BE2C (cell line): Measurements from ENCODE around the gene ADD3.

Experiments used
- DNase-seq: peaks from one replicate; pipeline ENCODE4 v3.0.0-alpha.2; 2020
- H3K27me3 ChIP-seq: fragments of 250-450 bp; sonication (Bioruptor Pico); 2 replicates; pipeline ENCODE4 v1.5.1; 2020; ENCODE audit warnings: mild to moderate bottlenecking
- H3K36me3 ChIP-seq: fragments of 250-450 bp; sonication (Bioruptor Pico); 2 replicates; pipeline ENCODE4 v1.5.1; 2020; ENCODE audit warnings: mild to moderate bottlenecking
- H3K4me1 ChIP-seq: fragments of 250-450 bp; sonication (Bioruptor Pico); 2 replicates; pipeline ENCODE4 v1.5.1; 2020
- H3K4me3 ChIP-seq: 2 replicates; pipeline ENCODE4 v1.5.1; 2011; ENCODE audit warnings: low read depth, low read length
- H3K9me3 ChIP-seq: fragments of 250-450 bp; sonication (Bioruptor Pico); 2 replicates; pipeline ENCODE4 v1.5.1; 2020
- CTCF ChIP-seq: IDR thresholded peaks from 2 replicates; pipeline ENCODE4 v1.5.1; 2012; ENCODE audit warnings: mild to moderate bottlenecking, low read depth, low read length

Gene ADD3

GRCh38 chr10:110005719-110006118 lies 2.1 kb upstream of the ADD3 start:
- no peaks in the 10 kb centered on the region for H3K36me3 ChIP-seq
- H3K4me3 ChIP-seq: peak overlapping the region; percentile 77
- H3K4me1 ChIP-seq: peaks cover 13% of the 10 kb centered on the region; the same call in 1 of the 2 replicates
- TF ChIP-seq CTCF: no peak
- no peaks in the 10 kb centered on the region for H3K9me3 ChIP-seq
- H3K27me3 ChIP-seq: no peaks in the 10 kb centered on the region
- DNase-seq: peak; percentile 52

GRCh38 chr10:110006358-110007160 lies 1.2 kb upstream of the ADD3 start:
- H3K36me3 ChIP-seq: no peaks in the 10 kb centered on the region
- TF ChIP-seq CTCF: no peak
- DNase-seq: peak; percentile 51
- peak overlapping the region; percentile 77 for H3K4me3 ChIP-seq
- H3K9me3 ChIP-seq: no peaks in the 10 kb centered on the region
- no peaks in the 10 kb centered on the region for H3K27me3 ChIP-seq
- H3K4me1 ChIP-seq: peaks cover 18% of the 10 kb centered on the region

- H3K4me3 ChIP-seq: peak overlapping the region; percentile 77
- H3K9me3 ChIP-seq: no peaks in the 10 kb centered on the region
- no peak for TF ChIP-seq CTCF
- no peaks in the 10 kb centered on the region for H3K36me3 ChIP-seq
- H3K4me1 ChIP-seq: peaks cover 22% of the 10 kb centered on the region
- H3K27me3 ChIP-seq: no peaks in the 10 kb centered on the region
- no peak for DNase-seq
These were observed 553 bp upstream of the ADD3 start for GRCh38 chr10:110007161-110007700.

GRCh38 chr10:110008518-110009339 lies 945 bp downstream of the ADD3 start:
- peak; percentile 34 for DNase-seq
- Histone ChIP-seq H3K4me3 (peak overlapping the region; percentile 84), H3K4me1 (peaks cover 22% of the 10 kb centered on the region), H3K9me3 (no peaks in the 10 kb centered on the region), H3K27me3 (no peaks in the 10 kb centered on the region), H3K36me3 (no peaks in the 10 kb centered on the region)
- TF ChIP-seq CTCF: no peak

GRCh38 chr10:110009736-110010475 lies 2.1 kb downstream of the ADD3 start:
- H3K4me3 ChIP-seq: peak overlapping the region; percentile 84
- no peaks in the 10 kb centered on the region for H3K36me3 ChIP-seq
- no peak for TF ChIP-seq CTCF
- H3K27me3 ChIP-seq: no peaks in the 10 kb centered on the region
- no peak for DNase-seq
- peaks cover 22% of the 10 kb centered on the region for H3K4me1 ChIP-seq
- H3K9me3 ChIP-seq: no peaks in the 10 kb centered on the region
